ENCODE measurements around the gene WWOX. TPM values are rescaled to one million over a fixed set of nuclear protein-coding genes. Genes with fewer than 3 reads are reported as not detected.

Gene WWOX
- total and polyA plus RNA-seq, 2 of the 8 experiments (the other 6 are each of a cell fraction or from before 2014, with no cell fraction given): 5.4 to 16.7 TPM

- ChIA-PET POLR2A (ENCODE audit: partially characterized antibody) (no interaction called here), CTCF (ENCODE audit: partially characterized antibody) (no interaction called here)
- Histone ChIP-seq H4K91ac (replicated peaks; ENCODE audit: insufficient read length, low read length) (no peak overlapping the region), H3K27ac (ENCODE audit: low read depth, low read length) (no peak overlapping the region), H2BK20ac (ENCODE audit: low read length) (no peak overlapping the region), H3K27me3 (replicated peaks in 1 of 4; ENCODE audit: control insufficient read depth in 3 of 4, extremely low read depth in 1 of 4, insufficient read depth in 3 of 4, low read length in 3 of 4) (no peaks in the 10 kb centered on the region), H3K9ac (replicated peaks in 1 of 4; ENCODE audit: extremely low read depth in 1 of 4, low read depth in 3 of 4, low read length in 3 of 4) (no peak overlapping the region), H2BK120ac (replicated peaks; ENCODE audit: low read depth, low read length) (no peak overlapping the region), H2BK5ac (ENCODE audit: low read depth, low read length) (no peak overlapping the region), H3K4me3 (ENCODE audit: extremely low read depth in 1 of 4, insufficient read depth in 2 of 4, low read depth in 3 of 4, low read length in 4 of 4) (no peak overlapping the region), H3K23ac (ENCODE audit: insufficient read length) (no peak overlapping the region), H3K9me3 (ENCODE audit: insufficient read depth in 2 of 2, low read depth in 1 of 2, low read length in 1 of 2) (no peaks in the 10 kb centered on the region), H2BK15ac (ENCODE audit: low read length) (no peak overlapping the region), H3K23me2 (ENCODE audit: low read depth, low read length) (no peaks in the 10 kb centered on the region), H3K56ac (replicated peaks; ENCODE audit: insufficient read length, low read depth, low read length) (no peak overlapping the region), H3K14ac (ENCODE audit: insufficient read length) (no peak overlapping the region), H3K79me1 (ENCODE audit: low read depth, low read length) (no peaks in the 10 kb centered on the region), H4K20me1 (replicated peaks in 1 of 2; ENCODE audit: control insufficient read depth in 1 of 2, insufficient read depth in 2 of 2, low read length in 2 of 2) (no peaks in the 10 kb centered on the region), H3K36me3 (ENCODE audit: control insufficient read depth in 2 of 4, insufficient read depth in 4 of 4, low read length in 3 of 4) (no peaks in the 10 kb centered on the region), H2BK12ac (ENCODE audit: low read depth, low read length) (no peak overlapping the region), H3K79me2 (ENCODE audit: control insufficient read depth in 1 of 2, insufficient read depth in 2 of 2, low read length in 2 of 2) (no peaks in the 10 kb centered on the region), H3K4me2 (ENCODE audit: insufficient read depth in 1 of 2, low read depth in 2 of 2, low read length in 2 of 2) (no peak overlapping the region), H3K18ac (ENCODE audit: extremely low read depth, low read length) (no peak overlapping the region), H2AK5ac (ENCODE audit: low read depth, low read length) (no peak overlapping the region), H3K4me1 (replicated peaks in 1 of 4; ENCODE audit: control insufficient read depth in 3 of 4, insufficient read depth in 4 of 4, low read length in 3 of 4) (no peaks in the 10 kb centered on the region), H4K8ac (ENCODE audit: extremely low read depth, insufficient read depth, low read length) (no peak overlapping the region), H3K4ac (replicated peaks; ENCODE audit: insufficient read length, low read depth, low read length) (no peak overlapping the region), H2AFZ (ENCODE audit: low read length) (no peak overlapping the region), H4K5ac (ENCODE audit: insufficient read length, low read depth, low read length) (no peak overlapping the region)
- WGBS, 2 experiments (ENCODE audit: extremely low coverage in 1 of 2, insufficient coverage in 1 of 2, insufficient read length in 1 of 2, insufficient replicate concordance in 2 of 2, low coverage in 1 of 2, low lambda C conversion rate in 2 of 2, missing lambda C conversion rate in 1 of 2): 87% methylated on average over 2 of the region's 2 CpGs; no CpG with 5 or more reads in 1 of the 2 experiments
- no peak for FAIRE-seq
- no peak for DNase-seq (ENCODE audit: low read depth in 1 of 2, low spot score in 2 of 2)
- TF ChIP-seq CHD2 (IDR thresholded peaks at IDR 0.05; ENCODE audit: low read length): no peak
- no peak for TF ChIP-seq PHF8 (conservative IDR thresholded peaks at IDR 0.05; ENCODE audit: low read depth, low read length)
- no peak for TF ChIP-seq CREB1 (IDR thresholded peaks at IDR 0.05)
- no peak for TF ChIP-seq ATF3 (IDR thresholded peaks at IDR 0.05; ENCODE audit: insufficient read depth, low read depth, low read length)
- no peak for TF ChIP-seq CHD1 (IDR thresholded peaks at IDR 0.05; ENCODE audit: low read depth, low read length)
- no peak for TF ChIP-seq CEBPB (IDR thresholded peaks at IDR 0.05; ENCODE audit: low read depth, low read length)
These were observed 762.6 kb downstream of the WWOX start for GRCh38 chr16:78862022-78862421.

All from H1 (cell line).